ENCODE data around the gene RNF11.
"Not testable (repeated sequence)": the region's sequence is repeated elsewhere in the genome, so short reads cannot be mapped to it uniquely, and the experiment has no call there.

The RNF11 gene

GRCh38 chr1:51228471-51228870 is 7.6 kb upstream of the RNF11 start:
- not testable (repeated sequence) for DNase-seq (ENCODE audit: low read depth)

DNA sequence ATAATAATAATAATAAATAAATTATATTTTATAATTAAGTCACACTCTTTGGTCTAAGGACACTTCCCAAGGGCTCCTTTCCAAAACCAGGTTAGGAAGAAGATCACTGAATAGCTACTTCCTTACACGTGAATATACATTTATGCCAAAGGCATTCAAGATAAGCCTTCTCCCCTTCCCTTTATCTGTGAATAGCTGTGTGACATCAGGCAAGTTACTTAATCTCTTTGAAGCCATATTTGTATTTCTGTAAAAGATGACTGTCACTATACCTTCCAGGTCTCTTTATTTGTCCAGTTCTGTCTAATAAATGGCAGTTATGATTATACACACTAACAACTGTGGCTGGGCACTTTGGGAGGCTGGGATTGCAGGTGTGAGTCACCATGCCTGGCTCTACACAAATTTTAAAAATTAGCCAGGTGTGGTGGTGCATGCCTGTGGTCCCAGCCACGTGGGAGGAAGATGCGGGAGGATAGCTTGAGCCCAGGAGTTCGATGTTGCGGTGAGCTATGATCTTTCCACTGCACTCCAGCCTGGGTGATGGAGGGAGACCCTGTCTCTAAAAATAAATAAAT is 5.5 kb upstream of the RNF11 start:
- DNase-seq (ENCODE audit: low read depth) = no peak

GRCh38 chr1:51231120-51231519 is 5.0 kb upstream of the RNF11 start:
- no peak for DNase-seq (ENCODE audit: low read depth)

- no peak for DNase-seq (ENCODE audit: low read depth)
These were observed 4.2 kb upstream of the RNF11 start for GRCh38 chr1:51231896-51232295.

DNA sequence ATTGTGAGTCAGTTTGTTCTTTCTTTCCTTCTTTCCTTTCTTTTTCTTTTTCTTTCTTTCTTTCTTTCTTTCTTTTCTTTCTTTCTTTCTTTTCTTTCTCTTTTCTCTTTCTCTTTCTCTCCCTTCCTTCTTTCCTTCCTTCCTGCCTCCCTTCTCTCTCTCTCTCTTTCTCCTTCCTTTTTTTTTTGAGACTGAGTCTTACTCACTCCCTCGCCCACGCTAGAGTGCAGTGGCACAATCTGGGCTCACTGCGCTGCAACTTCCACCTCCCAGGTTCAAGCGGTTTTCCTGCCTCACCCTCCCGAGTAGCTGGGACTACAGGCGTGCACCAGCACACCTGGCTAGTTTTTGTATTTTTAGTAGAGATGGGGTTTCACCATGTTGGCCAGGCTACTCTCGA is 1.8 kb upstream of the RNF11 start:
- not testable (repeated sequence) for DNase-seq (ENCODE audit: low read depth)

DNA sequence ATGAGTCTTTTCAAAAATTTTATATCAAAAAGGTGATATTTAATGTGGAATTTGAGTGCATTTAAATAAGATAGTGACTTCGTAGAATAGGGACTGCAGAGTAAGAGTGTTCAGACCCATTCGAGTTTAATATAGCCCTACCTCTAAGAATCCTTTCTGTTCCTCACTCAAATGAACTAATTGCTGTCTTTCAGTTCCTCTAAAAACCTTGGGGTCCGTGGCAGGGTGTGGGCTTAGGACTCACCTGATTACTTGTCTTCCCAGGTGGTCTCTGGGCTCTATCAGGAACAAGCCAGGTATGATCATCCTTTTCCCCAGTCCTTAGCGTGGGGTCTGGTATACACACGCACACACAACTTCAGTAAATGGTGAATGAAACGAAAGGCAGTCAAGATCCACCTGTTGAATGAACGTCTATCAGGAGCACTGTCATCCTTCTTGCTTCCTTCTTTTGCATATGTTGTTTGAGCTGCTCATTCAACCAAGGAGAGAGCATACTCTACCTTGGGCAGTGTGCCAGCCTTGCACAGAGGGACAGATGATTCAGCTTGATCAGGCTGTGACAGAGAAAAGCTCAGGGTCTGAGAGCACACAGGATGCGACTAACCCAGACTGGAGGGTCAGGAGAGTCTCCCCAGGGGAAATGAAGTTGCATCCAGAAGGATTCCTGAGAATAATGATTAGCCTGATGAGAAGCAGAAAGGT is 1.2 kb upstream of the RNF11 start:
- DNase-seq (ENCODE audit: low read depth) = peak; percentile 34

DNA sequence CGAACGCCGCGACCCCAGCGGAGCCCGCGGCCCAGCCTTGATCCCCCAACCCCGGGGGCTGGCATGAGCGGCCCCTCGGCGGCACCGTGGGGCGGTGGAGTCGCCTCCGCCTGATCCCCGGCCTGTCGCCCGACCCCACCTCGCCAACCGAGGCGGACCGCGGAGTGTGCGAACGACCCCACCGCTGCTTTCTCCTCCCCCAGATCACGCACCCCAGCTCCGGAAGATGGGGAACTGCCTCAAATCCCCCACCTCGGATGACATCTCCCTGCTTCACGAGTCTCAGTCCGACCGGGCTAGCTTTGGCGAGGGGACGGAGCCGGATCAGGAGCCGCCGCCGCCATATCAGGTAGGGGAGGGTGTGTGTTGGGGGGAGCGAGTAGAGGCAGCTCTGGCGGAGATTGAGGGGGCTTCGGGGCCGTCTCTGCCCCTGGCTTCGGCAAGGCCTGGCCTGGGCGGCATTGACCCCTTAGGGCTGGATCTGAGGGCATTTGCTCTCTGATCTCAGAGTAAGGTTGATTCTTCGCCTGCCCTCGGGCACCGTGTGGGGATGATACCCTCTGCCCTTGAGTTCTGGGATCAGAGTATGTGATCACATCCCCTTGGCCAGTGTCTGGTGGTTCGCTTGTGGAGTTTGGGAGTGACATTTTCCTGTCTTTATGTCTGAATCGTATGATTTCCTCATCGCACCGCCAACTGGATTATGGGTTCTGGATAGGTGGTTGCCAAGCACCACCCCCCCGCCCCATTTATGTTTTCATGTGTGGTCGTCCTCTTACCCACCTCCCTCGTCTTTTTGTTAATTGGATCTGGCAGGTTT is 668 bp downstream of the RNF11 start:
- peak; percentile 58 for DNase-seq (ENCODE audit: low read depth)

DNA sequence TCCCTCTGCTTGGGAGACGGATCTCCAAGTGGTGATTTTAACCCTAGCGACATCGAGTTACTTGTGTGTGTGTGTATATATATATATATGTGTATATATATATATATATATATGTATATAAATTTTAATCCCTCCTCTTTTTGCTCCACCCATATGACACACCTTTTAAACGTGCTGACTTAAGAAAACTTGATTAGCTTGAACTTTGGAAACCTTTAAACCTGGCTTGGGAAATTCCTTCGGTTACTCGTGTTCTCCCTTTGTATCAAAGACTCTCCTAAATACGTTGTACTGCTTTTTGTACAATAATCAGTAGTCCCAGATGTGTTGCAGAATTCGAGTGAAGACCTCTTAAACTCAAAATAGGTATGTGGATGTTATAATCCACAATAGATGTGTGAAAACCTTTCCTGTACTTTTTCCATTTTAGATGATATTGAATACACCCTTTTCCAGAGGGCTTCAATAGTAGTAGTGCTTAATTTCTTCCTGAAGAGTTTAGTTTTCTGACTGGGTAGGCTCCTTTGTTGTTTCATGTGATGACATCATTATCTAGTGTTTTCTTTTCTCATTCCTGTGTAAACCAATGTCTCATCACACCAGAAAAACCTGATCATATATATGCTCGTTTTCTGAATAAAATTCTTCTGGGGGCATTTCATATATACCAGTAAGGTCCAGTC is 1.4 kb downstream of the RNF11 start:
- DNase-seq (ENCODE audit: low read depth) = peak; percentile 67

- DNase-seq (ENCODE audit: low read depth) = peak; percentile 31
These were observed 1.9 kb downstream of the RNF11 start for GRCh38 chr1:51238034-51238403.

DNA sequence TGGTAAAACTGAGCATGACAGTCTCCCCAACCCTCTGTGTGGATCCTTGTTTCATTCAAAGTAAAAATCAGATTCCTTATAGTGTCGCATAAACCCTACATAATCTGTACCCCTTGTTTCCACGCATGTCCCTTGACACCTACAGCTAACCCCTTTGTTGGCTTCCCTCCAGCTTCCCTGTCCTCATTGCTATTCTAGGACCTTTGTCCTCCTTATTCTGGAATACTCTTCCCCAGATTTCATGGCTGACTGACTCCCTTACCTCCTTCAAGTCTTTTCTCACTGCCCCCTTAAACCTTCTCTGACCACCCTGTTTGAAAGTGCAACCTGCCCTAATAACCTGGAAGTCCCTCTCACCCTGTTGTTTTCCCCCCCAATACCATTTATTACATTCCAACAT is 4.0 kb downstream of the RNF11 start:
- no peak for DNase-seq (ENCODE audit: low read depth)

GRCh38 chr1:51241119-51241518 is 5.0 kb downstream of the RNF11 start:
- DNase-seq (ENCODE audit: low read depth) = no peak

DNA sequence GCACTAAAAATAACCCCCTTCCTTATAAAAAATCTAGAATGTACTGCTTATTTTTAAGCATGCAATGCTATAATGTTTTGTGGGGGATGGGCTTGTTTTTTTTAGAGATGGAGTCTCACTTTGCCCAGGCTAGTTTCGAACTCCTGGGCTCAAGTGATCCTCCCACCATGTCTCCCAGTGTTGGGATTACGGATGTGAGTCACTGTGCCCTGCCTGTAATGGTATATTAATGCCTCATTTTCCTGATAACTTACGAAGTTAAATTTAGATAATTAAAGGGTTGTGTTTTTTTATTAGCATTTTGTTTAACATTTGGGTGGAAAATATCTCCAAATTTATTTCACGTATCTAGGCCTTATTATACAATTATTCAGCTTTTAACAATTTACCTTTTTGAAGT is 6.5 kb downstream of the RNF11 start:
- no peak for DNase-seq (ENCODE audit: low read depth)

DNA sequence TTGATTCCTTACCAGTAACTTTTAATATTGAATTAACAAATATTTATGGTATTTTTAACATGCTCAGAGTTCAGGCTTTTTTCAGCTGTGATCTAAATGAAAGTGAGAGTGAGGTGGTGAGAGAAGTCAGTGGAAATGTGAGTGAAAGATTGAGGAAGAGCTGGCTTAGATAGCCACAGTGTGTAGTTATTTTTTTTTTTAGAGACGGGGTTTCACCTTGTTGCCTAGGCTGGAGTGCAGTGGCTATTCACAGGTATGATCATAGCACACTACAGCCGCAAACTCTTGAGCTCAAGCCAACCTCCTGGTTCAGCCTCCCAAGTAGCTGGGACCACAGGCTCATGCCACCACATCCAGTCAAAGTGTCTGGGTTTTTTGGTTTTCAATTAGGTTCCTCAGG is 10.9 kb downstream of the RNF11 start:
- no peak for DNase-seq (ENCODE audit: low read depth)

DNA sequence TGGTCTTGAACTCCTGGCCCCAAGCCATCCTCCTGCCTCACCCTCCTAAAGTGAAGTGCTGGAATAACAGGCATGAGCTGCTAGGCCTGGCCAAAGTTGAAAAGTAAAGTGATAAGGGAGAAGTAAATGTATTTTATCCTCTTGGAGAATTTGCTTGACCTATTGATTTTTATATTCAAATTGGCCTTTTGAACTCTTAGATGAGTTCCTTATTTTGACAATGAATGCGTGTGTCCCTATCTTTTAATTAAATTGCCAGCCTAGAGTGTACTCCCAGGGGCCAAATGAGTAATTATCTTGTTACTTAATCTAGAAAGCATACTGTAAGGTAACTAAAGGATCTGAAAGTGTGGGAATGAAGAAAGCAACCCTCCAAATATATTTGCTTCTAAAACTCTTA is 11.4 kb downstream of the RNF11 start:
- no peak for DNase-seq (ENCODE audit: low read depth)

GRCh38 chr1:51249445-51249844 is 13.4 kb downstream of the RNF11 start:
- no peak for DNase-seq (ENCODE audit: low read depth)

DNA sequence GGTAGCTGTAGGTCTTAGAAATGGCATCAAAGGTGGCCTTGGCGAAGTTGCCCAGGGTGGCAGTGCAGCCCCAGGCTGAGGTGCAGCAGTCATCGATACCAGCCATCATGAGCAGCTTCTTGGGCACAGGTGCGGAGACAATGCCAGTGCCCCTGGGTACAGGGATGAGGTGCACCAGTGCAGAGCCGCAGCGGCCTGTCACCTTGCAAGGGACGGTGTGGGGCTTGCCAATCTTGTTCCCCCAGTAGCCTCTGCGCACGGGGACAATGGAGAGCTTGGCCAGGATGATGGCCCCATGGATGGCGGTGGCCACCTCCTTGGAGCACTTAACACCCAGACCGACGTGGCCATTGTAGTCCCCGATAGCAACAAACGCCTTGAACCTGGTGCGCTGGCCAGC is 14.7 kb downstream of the RNF11 start:
- not testable (repeated sequence) for DNase-seq (ENCODE audit: low read depth)

DNA sequence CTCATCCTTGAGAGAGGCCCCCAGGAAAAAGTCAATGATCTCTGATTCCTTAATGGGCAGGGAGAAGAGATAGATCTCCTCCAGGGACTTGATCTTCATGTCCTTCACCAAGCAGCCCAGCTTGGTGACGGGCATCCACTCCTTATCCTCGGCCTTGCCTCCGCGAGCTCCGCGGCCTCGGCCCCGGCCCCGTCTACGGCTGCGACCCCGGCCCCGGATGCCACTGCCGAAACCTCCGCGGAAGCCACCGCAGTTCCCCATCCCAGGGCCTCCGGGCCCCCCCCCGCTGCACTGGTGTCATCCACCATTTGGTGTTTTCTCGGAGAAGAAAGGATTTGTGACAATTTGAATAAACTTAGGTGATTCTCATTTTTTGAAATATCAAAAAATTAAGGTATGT is 15.1 kb downstream of the RNF11 start:
- not testable (repeated sequence) for DNase-seq (ENCODE audit: low read depth)

DNA sequence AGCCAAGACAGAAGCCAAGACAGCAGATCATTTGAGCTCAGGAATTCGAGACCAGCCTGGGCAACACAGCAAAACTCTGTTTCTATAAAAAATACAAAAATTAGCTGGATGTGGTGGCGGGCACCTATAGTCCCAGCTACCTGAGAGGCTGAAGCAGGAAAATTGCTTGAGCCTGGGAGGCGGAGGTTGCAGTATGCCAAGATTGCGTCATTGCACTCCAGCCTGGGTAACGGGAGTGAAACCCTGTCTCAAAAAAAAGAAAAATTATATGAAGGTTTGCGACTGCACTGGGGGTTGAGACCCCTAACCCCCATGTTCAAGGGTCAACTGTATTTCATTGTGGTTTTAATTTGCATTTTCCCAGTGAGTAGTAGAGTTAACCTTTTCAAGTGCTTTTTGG is 16.3 kb downstream of the RNF11 start:
- no peak for DNase-seq (ENCODE audit: low read depth)

DNA sequence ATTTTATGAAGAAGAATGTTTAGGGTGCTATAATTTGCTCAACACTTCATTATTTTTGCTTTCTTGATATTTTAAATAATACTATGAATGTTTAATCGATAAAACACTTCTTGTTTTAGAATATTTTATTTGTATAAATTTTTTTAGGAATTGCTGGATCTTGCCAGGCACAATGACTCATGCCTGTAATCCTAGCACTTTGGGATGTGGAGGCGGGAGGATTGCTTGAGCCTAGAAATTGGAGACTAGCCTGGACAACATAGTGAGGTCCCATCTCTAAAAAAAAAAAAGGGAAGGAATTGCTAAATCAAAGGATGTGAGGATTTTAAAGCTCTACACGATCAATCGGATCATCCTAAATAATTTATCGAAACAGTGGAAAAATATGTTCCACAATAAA is 17.6 kb downstream of the RNF11 start:
- no peak for DNase-seq (ENCODE audit: low read depth)

- no peak for DNase-seq (ENCODE audit: low read depth)
These were observed 19.3 kb downstream of the RNF11 start for GRCh38 chr1:51255331-51255730.

- no peak for DNase-seq (ENCODE audit: low read depth)
These were observed 27.2 kb downstream of the RNF11 start for GRCh38 chr1:51263147-51263877.

- peak; percentile 91 for DNase-seq (ENCODE audit: low read depth)
These were observed 28.4 kb downstream of the RNF11 start for GRCh38 chr1:51264451-51264850.

All from iris pigment epithelial cell (primary cell).